Neural progenitor cell (in vitro differentiated cells): ENCODE measurements around the gene ASIC5. TPM values are rescaled to one million over a fixed set of nuclear protein-coding genes. Genes with fewer than 3 reads are reported as not detected.

ENCODE experiments used
- DNase-seq: peaks from one replicate; pipeline ENCODE4 v3.0.0-alpha.2; 2016; ENCODE audit warnings: low spot score
- H2AFZ ChIP-seq: fragments of 200-600 bp; sonication (generic); replicated peaks from 2 replicates; pipeline ENCODE4 v1.6.1; 2016; ENCODE audit warnings: antibody characterized with exemption
- H3F3A ChIP-seq: fragments of 200-600 bp; sonication (generic); 2 replicates; pipeline ENCODE4 v1.6.1; 2016; ENCODE audit warnings: antibody characterized with exemption, low read depth
- H3K27ac ChIP-seq: fragments of 200-600 bp; sonication (generic); 2 replicates; pipeline ENCODE4 v1.5.1; 2016; ENCODE audit warnings: mild to moderate bottlenecking
- H3K27me3 ChIP-seq: fragments of 200-600 bp; sonication (generic); 2 replicates; pipeline ENCODE4 v1.6.1; 2016; ENCODE audit warnings: mild to moderate bottlenecking, moderate library complexity
- H3K36me3 ChIP-seq: fragments of 200-600 bp; sonication (generic); 2 replicates; pipeline ENCODE4 v1.5.1; 2016
- H3K4me1 ChIP-seq: fragments of 200-600 bp; sonication (generic); 2 replicates; pipeline ENCODE4 v1.6.1; 2016; ENCODE audit warnings: mixed run types
- H3K4me2 ChIP-seq: fragments of 200-600 bp; sonication (generic); 2 replicates; pipeline ENCODE4 v1.6.1; 2016
- H3K4me3 ChIP-seq: fragments of 200-600 bp; sonication (generic); 2 replicates; pipeline ENCODE4 v1.5.1; 2016
- H3K79me2 ChIP-seq: fragments of 200-600 bp; sonication (generic); 2 replicates; pipeline ENCODE4 v1.6.1; 2016; ENCODE audit warnings: low read depth
- H3K9ac ChIP-seq: fragments of 200-600 bp; sonication (generic); 2 replicates; pipeline ENCODE4 v1.6.1; 2016
- H3K9me3 ChIP-seq: fragments of 200-600 bp; sonication (generic); 2 replicates; pipeline ENCODE4 v1.5.1; 2016; ENCODE audit warnings: low read depth
- H4K20me1 ChIP-seq: fragments of 200-600 bp; sonication (generic); 2 replicates; pipeline ENCODE4 v1.6.1; 2016; ENCODE audit warnings: low read depth
- H3K27ac Mint-ChIP-seq: 3 replicates; pipeline ENCODE4 v1.8.0; 2021; ENCODE audit warnings: mixed read lengths
- H3K27me3 Mint-ChIP-seq: 2 replicates; pipeline ENCODE4 v1.8.0; 2022; ENCODE audit warnings: low read depth, mild to moderate bottlenecking, inconsistent platforms, moderate library complexity, mixed read lengths; ENCODE audit not compliant: insufficient read depth
- H3K36me3 Mint-ChIP-seq: 3 replicates; pipeline ENCODE4 v1.8.0; 2021; ENCODE audit warnings: mixed read lengths
- H3K4me1 Mint-ChIP-seq: 3 replicates; pipeline ENCODE4 v1.8.0; 2021; ENCODE audit warnings: mixed read lengths
- H3K4me3 Mint-ChIP-seq: 3 replicates; pipeline ENCODE4 v1.8.0; 2021; ENCODE audit warnings: mild to moderate bottlenecking, moderate library complexity, mixed read lengths
- H3K9me3 Mint-ChIP-seq: 3 replicates; pipeline ENCODE4 v1.8.0; 2020; ENCODE audit warnings: mixed read lengths
- CTCF ChIP-seq: fragments of 200-600 bp; sonication (generic); IDR thresholded peaks from 2 replicates; pipeline ENCODE4 v1.5.1; 2017; ENCODE audit warnings: antibody characterized with exemption, mild to moderate bottlenecking
- EZH2 ChIP-seq: fragments of 200-600 bp; sonication (generic); IDR thresholded peaks from 2 replicates; pipeline ENCODE4 v1.6.1; 2017; ENCODE audit warnings: antibody characterized with exemption, mild to moderate bottlenecking, moderate library complexity
- EZH2phosphoT487 ChIP-seq: fragments of 200-600 bp; sonication (generic); IDR thresholded peaks from 2 replicates; pipeline ENCODE4 v1.6.1; 2017; ENCODE audit warnings: antibody characterized with exemption
- total RNA-seq: library from RNA; depleted of rRNA; stranded (reverse); fragments of >200 nt; gene quantifications from 2 replicates; pipeline ENCODE4 v1.2.3, GENCODE V29; 2015; ENCODE audit warnings: low replicate concordance

Gene ASIC5
- total RNA-seq, 1 donor from 2014 or later = not detected

- no peak overlapping the region for H3K4me3 Mint-ChIP-seq
Measured at GRCh38 chr4:155878611-155879010, 12.5 kb upstream of the ASIC5 start.

GRCh38 chr4:155877971-155878370 is 11.9 kb upstream of the ASIC5 start:
- peaks cover 3% of the 10 kb centered on the region for H3K9me3 ChIP-seq
- no peak overlapping the region for H2AFZ ChIP-seq
- no peaks in the 10 kb centered on the region for H3F3A ChIP-seq
- no peaks in the 10 kb centered on the region for H3K36me3 ChIP-seq
- no peaks in the 10 kb centered on the region for H3K27me3 ChIP-seq
- no peak overlapping the region for H3K4me2 ChIP-seq
- H3K4me1 ChIP-seq = no peaks in the 10 kb centered on the region
- Mint-ChIP-seq H3K9me3 (no peaks in the 10 kb centered on the region), H3K4me1 (no peaks in the 10 kb centered on the region), H3K4me3 (no peak overlapping the region), H3K27me3 (peaks cover 5% of the 10 kb centered on the region), H3K27ac (no peak overlapping the region), H3K36me3 (no peaks in the 10 kb centered on the region)
- no peak for DNase-seq
- H3K79me2 ChIP-seq = no peaks in the 10 kb centered on the region
- no peak for TF ChIP-seq CTCF
- TF ChIP-seq EZH2 = no peak
- no peak for TF ChIP-seq EZH2phosphoT487
- no peaks in the 10 kb centered on the region for H4K20me1 ChIP-seq
- no peak overlapping the region for H3K9ac ChIP-seq
- H3K4me3 ChIP-seq = no peak overlapping the region
- no peak overlapping the region for H3K27ac ChIP-seq

More at GRCh38 chr4:155878611-155879010, 12.5 kb upstream of the ASIC5 start:
- peaks cover 4% of the 10 kb centered on the region for H3K9me3 Mint-ChIP-seq
- H3K36me3 Mint-ChIP-seq = peaks cover 2% of the 10 kb centered on the region
- Histone ChIP-seq H3K79me2 (no peaks in the 10 kb centered on the region), H3K4me3 (no peak overlapping the region), H3K9ac (no peak overlapping the region), H2AFZ (no peak overlapping the region), H3K36me3 (no peaks in the 10 kb centered on the region), H3F3A (no peaks in the 10 kb centered on the region), H3K4me1 (no peaks in the 10 kb centered on the region), H3K4me2 (no peak overlapping the region), H4K20me1 (no peaks in the 10 kb centered on the region), H3K9me3 (peaks cover 3% of the 10 kb centered on the region), H3K27ac (no peak overlapping the region), H3K27me3 (no peaks in the 10 kb centered on the region)
- TF ChIP-seq EZH2phosphoT487 (no peak), CTCF (no peak), EZH2 (no peak)
- peaks cover 5% of the 10 kb centered on the region for H3K27me3 Mint-ChIP-seq
- DNase-seq = no peak
- no peaks in the 10 kb centered on the region for H3K4me1 Mint-ChIP-seq
- no peak overlapping the region for H3K27ac Mint-ChIP-seq

GRCh38 chr4:155875878-155876277 is 9.8 kb upstream of the ASIC5 start:
- H3K4me1 ChIP-seq = no peaks in the 10 kb centered on the region
- TF ChIP-seq EZH2 (no peak), CTCF (no peak), EZH2phosphoT487 (no peak)
- no peaks in the 10 kb centered on the region for H3F3A ChIP-seq
- no peak for DNase-seq
- Mint-ChIP-seq H3K36me3 (no peaks in the 10 kb centered on the region), H3K27me3 (peaks cover 5% of the 10 kb centered on the region), H3K27ac (no peak overlapping the region), H3K4me3 (no peak overlapping the region), H3K4me1 (no peaks in the 10 kb centered on the region), H3K9me3 (no peaks in the 10 kb centered on the region)
- no peak overlapping the region for H2AFZ ChIP-seq
- no peak overlapping the region for H3K4me3 ChIP-seq
- no peaks in the 10 kb centered on the region for H3K27me3 ChIP-seq
- H3K79me2 ChIP-seq = no peaks in the 10 kb centered on the region
- peaks cover 3% of the 10 kb centered on the region for H3K9me3 ChIP-seq
- no peaks in the 10 kb centered on the region for H4K20me1 ChIP-seq
- H3K4me2 ChIP-seq = no peak overlapping the region
- no peak overlapping the region for H3K27ac ChIP-seq
- H3K36me3 ChIP-seq = no peaks in the 10 kb centered on the region
- H3K9ac ChIP-seq = no peak overlapping the region

- peaks cover 16% of the 10 kb centered on the region for H3F3A ChIP-seq
- no peaks in the 10 kb centered on the region for H3K36me3 ChIP-seq
- no peak overlapping the region for H3K4me3 ChIP-seq
- no peak for TF ChIP-seq EZH2phosphoT487
- no peak for TF ChIP-seq EZH2
- no peak for TF ChIP-seq CTCF
- no peaks in the 10 kb centered on the region for H3K9me3 ChIP-seq
- no peak overlapping the region for H3K9ac ChIP-seq
- H4K20me1 ChIP-seq = no peaks in the 10 kb centered on the region
- no peaks in the 10 kb centered on the region for H3K79me2 ChIP-seq
- H2AFZ ChIP-seq = no peak overlapping the region
- Mint-ChIP-seq H3K27me3 (peaks cover 3% of the 10 kb centered on the region), H3K27ac (no peak overlapping the region), H3K4me3 (no peak overlapping the region), H3K4me1 (peaks cover 10% of the 10 kb centered on the region), H3K36me3 (no peaks in the 10 kb centered on the region), H3K9me3 (no peaks in the 10 kb centered on the region)
- no peak overlapping the region for H3K4me2 ChIP-seq
- H3K27me3 ChIP-seq = no peaks in the 10 kb centered on the region
- DNase-seq = no peak
- H3K27ac ChIP-seq = no peak overlapping the region
- H3K4me1 ChIP-seq = peaks cover 22% of the 10 kb centered on the region
Measured at GRCh38 chr4:155855897-155856296, 10.2 kb downstream of the ASIC5 start.
